Glutamatergic neuron (in vitro differentiated cells): ENCODE results near the gene PTCD3. TPM values are rescaled to one million over a fixed set of nuclear protein-coding genes. Genes with fewer than 3 reads are reported as not detected.

ENCODE experiments used
- DNase-seq: peaks from one replicate; pipeline ENCODE4 v3.0.0; 2022
- H3K27ac Mint-ChIP-seq: one replicate; pipeline ENCODE4 v1.8.0; 2020; ENCODE audit warnings: mild to moderate bottlenecking, mixed read lengths, inconsistent platforms; ENCODE audit not compliant: unreplicated experiment
- H3K27me3 Mint-ChIP-seq: one replicate; pipeline ENCODE4 v1.8.0; 2020; ENCODE audit warnings: mild to moderate bottlenecking, moderate library complexity, mixed read lengths, inconsistent platforms; ENCODE audit not compliant: unreplicated experiment
- H3K36me3 Mint-ChIP-seq: one replicate; pipeline ENCODE4 v1.8.0; 2020; ENCODE audit warnings: mild to moderate bottlenecking, mixed read lengths, inconsistent platforms; ENCODE audit not compliant: unreplicated experiment
- H3K4me1 Mint-ChIP-seq: one replicate; pipeline ENCODE4 v1.8.0; 2020; ENCODE audit warnings: mild to moderate bottlenecking, low read depth, mixed read lengths, inconsistent platforms; ENCODE audit not compliant: unreplicated experiment
- H3K4me3 Mint-ChIP-seq: one replicate; pipeline ENCODE4 v1.8.0; 2020; ENCODE audit warnings: mild to moderate bottlenecking, mixed read lengths, inconsistent platforms; ENCODE audit not compliant: unreplicated experiment
- H3K9me3 Mint-ChIP-seq: one replicate; pipeline ENCODE4 v1.8.0; 2020; ENCODE audit warnings: mild to moderate bottlenecking, moderate library complexity, mixed read lengths, inconsistent platforms; ENCODE audit not compliant: unreplicated experiment
- total RNA-seq: library from RNA; stranded (reverse); fragmentation: NEBNext Ultra II Directional; extraction: Animal tissue kit (Norgen Biotek cat#: 25700); gene quantifications from one replicate; pipeline ENCODE4 v1.2.1, GENCODE V29; 2021; ENCODE audit not compliant: unreplicated experiment
- TF ChIP-seq, protein P1 (sequence below): fragments of 200-600 bp; sonication (generic); IDR thresholded peaks from one replicate; pipeline ENCODE4 v1.5.0; 2021; ENCODE audit not compliant: partially characterized antibody, unreplicated experiment

Gene PTCD3
- total RNA-seq, 1 donor from 2014 or later: 104 TPM

DNA sequence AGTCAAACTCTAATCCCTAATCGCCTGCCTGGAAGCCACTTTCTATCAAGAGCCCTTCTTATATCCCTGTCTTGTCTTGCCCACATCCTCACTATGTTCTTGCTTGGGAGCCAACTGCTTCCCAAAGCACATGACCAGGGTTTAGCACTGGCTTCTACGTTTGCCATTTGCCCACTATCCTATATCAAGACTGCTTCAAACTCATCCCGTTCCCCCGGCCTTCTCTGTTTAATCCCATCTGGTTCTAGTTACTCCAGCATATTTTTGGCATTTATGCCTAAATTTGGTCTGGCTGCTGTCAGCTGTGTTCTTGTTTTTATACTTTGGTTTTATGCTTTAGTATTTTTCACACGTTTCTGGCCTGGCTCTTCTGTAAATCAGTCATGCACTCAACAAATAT is 40.5 kb upstream of the PTCD3 start:
- H3K27me3 Mint-ChIP-seq: no peaks in the 10 kb centered on the region
- H3K36me3 Mint-ChIP-seq: peaks cover 31% of the 10 kb centered on the region
- H3K4me1 Mint-ChIP-seq: no peaks in the 10 kb centered on the region
- TF ChIP-seq, protein P1, sequence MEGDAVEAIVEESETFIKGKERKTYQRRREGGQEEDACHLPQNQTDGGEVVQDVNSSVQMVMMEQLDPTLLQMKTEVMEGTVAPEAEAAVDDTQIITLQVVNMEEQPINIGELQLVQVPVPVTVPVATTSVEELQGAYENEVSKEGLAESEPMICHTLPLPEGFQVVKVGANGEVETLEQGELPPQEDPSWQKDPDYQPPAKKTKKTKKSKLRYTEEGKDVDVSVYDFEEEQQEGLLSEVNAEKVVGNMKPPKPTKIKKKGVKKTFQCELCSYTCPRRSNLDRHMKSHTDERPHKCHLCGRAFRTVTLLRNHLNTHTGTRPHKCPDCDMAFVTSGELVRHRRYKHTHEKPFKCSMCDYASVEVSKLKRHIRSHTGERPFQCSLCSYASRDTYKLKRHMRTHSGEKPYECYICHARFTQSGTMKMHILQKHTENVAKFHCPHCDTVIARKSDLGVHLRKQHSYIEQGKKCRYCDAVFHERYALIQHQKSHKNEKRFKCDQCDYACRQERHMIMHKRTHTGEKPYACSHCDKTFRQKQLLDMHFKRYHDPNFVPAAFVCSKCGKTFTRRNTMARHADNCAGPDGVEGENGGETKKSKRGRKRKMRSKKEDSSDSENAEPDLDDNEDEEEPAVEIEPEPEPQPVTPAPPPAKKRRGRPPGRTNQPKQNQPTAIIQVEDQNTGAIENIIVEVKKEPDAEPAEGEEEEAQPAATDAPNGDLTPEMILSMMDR: no peak
- H3K27ac Mint-ChIP-seq: no peak overlapping the region
- DNase-seq: no peak
- H3K9me3 Mint-ChIP-seq: peaks cover 4% of the 10 kb centered on the region
- no peak overlapping the region for H3K4me3 Mint-ChIP-seq

DNA sequence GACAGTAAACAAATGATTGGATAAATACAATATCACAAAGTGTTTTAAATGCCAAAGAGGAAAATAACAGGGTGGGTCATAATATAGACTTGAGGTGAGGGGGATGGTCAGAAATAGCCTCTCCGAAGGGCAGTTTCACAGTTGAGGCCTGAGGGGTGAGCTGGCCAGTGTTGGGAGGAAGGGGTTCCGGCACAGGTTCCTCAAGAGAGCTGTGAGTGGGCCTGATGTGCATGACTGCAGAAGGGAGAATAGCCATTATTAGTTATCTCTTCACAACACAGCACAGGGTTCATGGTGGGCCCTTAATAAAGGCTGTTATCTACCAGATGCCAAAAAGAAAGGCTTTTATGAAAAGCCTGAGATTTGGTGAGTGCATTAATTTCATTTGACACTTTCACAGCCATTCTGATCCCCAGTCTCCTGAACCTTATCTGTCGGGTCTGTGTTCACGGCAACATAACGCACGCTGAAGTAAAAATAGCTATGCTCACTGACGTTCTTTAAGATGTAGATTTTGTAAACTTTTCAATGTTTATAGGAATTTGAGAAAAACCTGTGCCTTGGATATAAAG is 39.9 kb upstream of the PTCD3 start:
- no peaks in the 10 kb centered on the region for H3K4me1 Mint-ChIP-seq
- H3K36me3 Mint-ChIP-seq: peaks cover 37% of the 10 kb centered on the region
- no peak for DNase-seq
- TF ChIP-seq, protein P1: no peak
- H3K27ac Mint-ChIP-seq: no peak overlapping the region
- H3K9me3 Mint-ChIP-seq: peaks cover 1% of the 10 kb centered on the region
- H3K4me3 Mint-ChIP-seq: no peak overlapping the region
- no peaks in the 10 kb centered on the region for H3K27me3 Mint-ChIP-seq

DNA sequence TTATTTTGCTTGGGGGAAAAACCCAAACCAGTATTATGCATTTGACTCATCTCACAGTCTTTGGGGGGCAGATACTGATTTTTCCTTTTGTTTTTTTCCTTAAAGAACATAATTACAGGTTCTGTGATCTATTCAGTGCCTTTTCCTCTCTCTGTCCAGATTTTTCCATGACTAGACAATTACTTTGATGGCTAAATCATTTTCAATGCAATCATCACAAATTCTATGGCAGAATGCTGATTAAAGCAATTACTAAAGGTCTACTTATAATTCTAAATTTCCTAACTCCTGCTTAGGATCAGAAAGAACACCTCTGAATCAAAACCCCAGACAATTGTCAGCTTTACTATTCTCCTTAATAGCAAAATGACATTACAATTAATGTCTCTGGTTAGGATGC is 39.1 kb upstream of the PTCD3 start:
- no peak overlapping the region for H3K4me3 Mint-ChIP-seq
- H3K36me3 Mint-ChIP-seq: peaks cover 35% of the 10 kb centered on the region
- DNase-seq: no peak
- H3K27me3 Mint-ChIP-seq: no peaks in the 10 kb centered on the region
- no peak overlapping the region for H3K27ac Mint-ChIP-seq
- H3K9me3 Mint-ChIP-seq: peaks cover 1% of the 10 kb centered on the region
- TF ChIP-seq, protein P1: no peak
- H3K4me1 Mint-ChIP-seq: no peaks in the 10 kb centered on the region

DNA sequence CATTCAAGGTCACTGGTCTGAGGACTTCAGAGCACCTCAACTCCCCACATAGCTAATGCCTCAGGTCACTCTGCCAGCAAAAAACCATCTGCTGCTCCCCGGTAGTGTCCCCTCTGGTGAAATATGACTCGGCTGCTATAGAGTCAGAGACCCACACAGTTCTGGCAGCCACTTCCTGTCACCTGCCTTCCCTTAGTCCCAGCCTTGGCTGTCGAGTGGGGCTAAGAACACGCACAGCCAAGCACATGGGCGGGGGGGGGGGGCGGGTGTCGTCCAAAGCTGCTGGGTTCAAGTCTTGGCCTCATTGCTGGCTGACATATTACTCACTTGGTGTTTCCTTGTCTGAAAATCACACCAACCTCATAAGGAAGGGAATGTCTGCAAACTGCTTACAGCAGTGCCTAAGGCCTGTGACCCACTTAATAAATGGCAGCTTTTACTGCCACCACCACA is 37.9 kb upstream of the PTCD3 start:
- Mint-ChIP-seq H3K4me3 (no peak overlapping the region), H3K27ac (no peak overlapping the region), H3K4me1 (no peaks in the 10 kb centered on the region), H3K27me3 (no peaks in the 10 kb centered on the region), H3K36me3 (peaks cover 27% of the 10 kb centered on the region), H3K9me3 (no peaks in the 10 kb centered on the region)
- TF ChIP-seq, protein P1: no peak
- no peak for DNase-seq

DNA sequence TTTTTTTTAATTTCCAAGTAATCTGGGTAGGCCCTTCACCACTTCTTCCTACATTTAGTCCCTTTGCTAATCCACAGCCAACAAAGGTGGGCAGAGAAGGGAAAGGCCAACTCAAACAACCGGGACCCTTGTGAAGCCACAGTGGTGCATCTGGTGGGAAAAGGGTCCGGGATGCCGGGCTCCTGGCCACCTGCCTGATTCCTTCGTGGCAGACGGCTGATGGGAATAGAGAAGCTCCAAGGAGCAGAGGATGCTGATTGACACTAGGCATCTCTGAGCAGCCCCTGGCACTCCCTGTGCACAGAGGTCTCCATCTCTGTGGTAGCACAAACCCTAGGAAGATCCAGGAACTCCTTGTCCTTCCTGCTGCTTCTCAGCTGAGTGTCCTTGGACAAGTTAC is 37.4 kb upstream of the PTCD3 start:
- Mint-ChIP-seq H3K27ac (no peak overlapping the region), H3K9me3 (no peaks in the 10 kb centered on the region)

More for the DNA sequence above, 37.4 kb upstream of the PTCD3 start:
- no peaks in the 10 kb centered on the region for H3K4me1 Mint-ChIP-seq
- no peaks in the 10 kb centered on the region for H3K27me3 Mint-ChIP-seq
- TF ChIP-seq, protein P1: no peak
- peaks cover 23% of the 10 kb centered on the region for H3K36me3 Mint-ChIP-seq
- no peak for DNase-seq
- no peak overlapping the region for H3K4me3 Mint-ChIP-seq
